HepG2 (cell line): ENCODE measurements around the gene JHY. TPM values are rescaled to one million over a fixed set of nuclear protein-coding genes. Genes with fewer than 3 reads are reported as not detected.

Source experiments
- ATAC-seq: fragments of 200-7000 bp; cut with Tn5 transposase; 3 replicates; pipeline ENCODE4 v1.9.1; 2020; ENCODE audit warnings: mild to moderate bottlenecking, moderate library complexity
- Bru-seq: library from RNA; stranded (reverse); fragments of 400-500 nt; gene quantifications from one replicate; lab custom pipeline; 2021; lab: Mats Ljungman, UMichigan
- BruChase-seq, 2 experiments: library from RNA; stranded (reverse); fragments of 400-500 nt; gene quantifications; one replicate each; lab custom pipeline; 2021; lab: Mats Ljungman, UMichigan
- BruUV-seq: library from RNA; stranded (reverse); fragments of 400-500 nt; replicated peaks from 2 replicates; lab custom pipeline; 2021; lab: Mats Ljungman, UMichigan
- CTCF ChIA-PET: fragments of 300-600 bp; formaldehyde crosslinking; extraction: SDS; loops from one replicate; lab custom pipeline; 2021; ENCODE audit warnings: low total read pairs, inconsistent platforms, low intra/inter-chr PET ratio; lab: Yijun Ruan, JAX
- POLR2A ChIA-PET: fragments of 350-600 bp; sonication (Branson Sonifier 250); formaldehyde crosslinking; loops from one replicate; lab custom pipeline; 2020; ENCODE audit warnings: antibody characterized with exemption, inconsistent platforms; lab: Yijun Ruan, JAX
- DNase-seq: peaks from one replicate; pipeline ENCODE4 v3.0.0-alpha.2; 2015; ENCODE audit warnings: low spot score
- FAIRE-seq: peaks from 3 replicates; lab custom pipeline; 2011; peaks lifted over from hg19 to GRCh38; lab: Jason Lieb, UNC
- H2AFZ ChIP-seq: one replicate; pipeline ENCODE4 v1.6.1; 2011; ENCODE audit warnings: low read length, inconsistent platforms
- H3K27ac ChIP-seq: fragments of 300-600 bp; 3 replicates; pipeline ENCODE4 v1.8.0; 2011; ENCODE audit warnings: mixed run types, mild to moderate bottlenecking, mixed read lengths, low read length, inconsistent platforms; ENCODE audit not compliant: insufficient read depth; ENCODE audit errors: extremely low read length
- H3K27me3 ChIP-seq, 2 experiments: fragments of 200-600 bp in 1 of 2; 2 replicates in 1 of 2; 3 replicates in 1 of 2; pipeline versions ENCODE4 v1.6.0 to v1.8.0; 2011; ENCODE audit warnings: low read length in 2 of 2, mild to moderate bottlenecking in 2 of 2, moderate library complexity in 2 of 2, inconsistent platforms in 1 of 2; ENCODE audit not compliant: insufficient read depth in 2 of 2, control insufficient read depth in 1 of 2
- H3K36me3 ChIP-seq, 2 experiments: fragments of 200-600 bp in 1 of 2; replicated peaks in 1 of 2; 2 replicates in 1 of 2; 3 replicates in 1 of 2; pipeline versions ENCODE4 v1.5.1 to v1.8.0; 2011; ENCODE audit warnings: low read length in 2 of 2, inconsistent platforms in 1 of 2; ENCODE audit not compliant: insufficient read depth in 2 of 2, control insufficient read depth in 1 of 2
- H3K4me1 ChIP-seq: 2 replicates; pipeline ENCODE4 v1.5.1; 2012; ENCODE audit warnings: low read length, inconsistent platforms; ENCODE audit not compliant: insufficient read depth
- H3K4me2 ChIP-seq: 2 replicates; pipeline ENCODE4 v1.6.0; 2011; ENCODE audit warnings: low read depth, low read length, inconsistent platforms
- H3K4me3 ChIP-seq, 3 experiments: fragments of 200-600 bp in 1 of 3; sonication (generic), shearing (Covaris generic) in 1 of 3; replicated peaks in 1 of 3; 2 replicates each; pipeline ENCODE4 v1.5.1; 2011 to 2016; ENCODE audit warnings: low read length in 3 of 3, inconsistent platforms in 2 of 3, low read depth in 2 of 3, mild to moderate bottlenecking in 2 of 3, control low read depth in 1 of 3, mixed read lengths in 1 of 3; ENCODE audit not compliant: insufficient read depth in 1 of 3
- H3K79me2 ChIP-seq: one replicate; pipeline ENCODE4 v1.6.1; 2011; ENCODE audit warnings: low read length, inconsistent platforms; ENCODE audit not compliant: insufficient read depth
- H3K9ac ChIP-seq: 2 replicates; pipeline ENCODE4 v1.6.0; 2011; ENCODE audit warnings: mild to moderate bottlenecking, low read depth, low read length, inconsistent platforms; ENCODE audit not compliant: insufficient read depth
- H3K9me3 ChIP-seq: 2 replicates; pipeline ENCODE4 v1.5.1; 2012; ENCODE audit warnings: mild to moderate bottlenecking, low read length
- H4K20me1 ChIP-seq: 2 replicates; pipeline ENCODE4 v1.6.0; 2011; ENCODE audit warnings: inconsistent platforms, mild to moderate bottlenecking, low read length, moderate library complexity; ENCODE audit not compliant: insufficient read depth
- ADNP ChIP-seq: sonication (generic); formaldehyde crosslinking; IDR thresholded peaks from 2 replicates; pipeline ENCODE4 v1.4.0; 2020; ENCODE audit warnings: missing genetic modification reagents
- CEBPB ChIP-seq: IDR thresholded peaks from 2 replicates; pipeline ENCODE4 v1.6.1; 2011; ENCODE audit warnings: low read depth, low read length, improper control_type of control experiment, borderline replicate concordance
- GATAD2A ChIP-seq: IDR thresholded peaks from 2 replicates; pipeline ENCODE4 v1.6.1; 2016
- RFX1 ChIP-seq: fragments of 450-650 bp; IDR thresholded peaks from 2 replicates; pipeline ENCODE4 v1.6.1; 2017
- SIN3B ChIP-seq: fragments of 150-350 bp; IDR thresholded peaks from 2 replicates; pipeline ENCODE4 v1.6.1; 2014; ENCODE audit warnings: low read length
- SMARCE1 ChIP-seq: fragments of 450-650 bp; IDR thresholded peaks from 2 replicates; pipeline ENCODE4 v1.6.1; 2017; ENCODE audit warnings: borderline replicate concordance
- ZBTB26 ChIP-seq: IDR thresholded peaks from 2 replicates; pipeline ENCODE4 v1.6.1; 2016; ENCODE audit warnings: missing compliant biosample characterization, missing genetic modification reagents, borderline replicate concordance
- ZNF264 ChIP-seq: sonication (generic); formaldehyde crosslinking; IDR thresholded peaks from 2 replicates; pipeline ENCODE4 v1.4.0; 2020; ENCODE audit warnings: missing genetic modification reagents
- ZNF326 ChIP-seq: sonication (generic); formaldehyde crosslinking; IDR thresholded peaks from 2 replicates; pipeline ENCODE4 v1.4.0; 2020; ENCODE audit warnings: missing genetic modification reagents, borderline replicate concordance
- ZNF367 ChIP-seq: sonication (generic); formaldehyde crosslinking; IDR thresholded peaks from 2 replicates; pipeline ENCODE4 v1.4.0; 2020; ENCODE audit warnings: missing genetic modification reagents, borderline replicate concordance
- ZNF546 ChIP-seq: sonication (generic); formaldehyde crosslinking; conservative IDR thresholded peaks from 2 replicates; pipeline ENCODE4 v1.8.1; 2023; ENCODE audit warnings: mild to moderate bottlenecking, missing genetic modification reagents
- ZNF737 ChIP-seq: sonication (generic); formaldehyde crosslinking; IDR thresholded peaks from 2 replicates; pipeline ENCODE4 v1.5.0; 2020; ENCODE audit warnings: missing genetic modification reagents, mild to moderate bottlenecking, borderline replicate concordance
- WGBS: methylation state at CpG from one replicate; pipeline ENCODE4 v1.1.6; 2017; ENCODE audit warnings: low lambda C conversion rate; 5-methylcytosine and 5-hydroxymethylcytosine counted together
- in situ Hi-C: cut with HindIII; loops from 2 replicates; pipeline ENCODE4 v1.10.0; 2017; ENCODE audit warnings: low pct_unique_long_range_greater_than_20kb; ENCODE audit not compliant: extremely low pct_ligation_motif_present
- intact Hi-C: fragments of 100-400 bp; cut with micrococcal nuclease; formaldehyde crosslinking; loops from one replicate; pipeline ENCODE4 v1.10.0; 2022; ENCODE audit not compliant: unreplicated experiment
- long read RNA-seq, 2 experiments: library from RNA in 1 of 2; library from polyadenylated mRNA in 1 of 2; stranded (forward) in 1 of 2; unstranded in 1 of 2; transcript quantifications; one replicate each; pipeline ENCODE4 v2.0.0, GENCODE V29; 2019 to 2022
- polyA minus RNA-seq, 3 experiments: library from RNA; depleted of rRNA, polyadenylated mRNA; stranded (reverse); fragments of >200 nt; gene quantifications; 2 replicates each; pipeline ENCODE4 v1.2.3, GENCODE V29; 2011; ENCODE audit warnings: low replicate concordance in 1 of 3
- polyA plus RNA-seq, 8 experiments: library from polyadenylated mRNA; depleted of rRNA in 3 of 8; stranded (reverse) in 7 of 8; unstranded in 1 of 8; fragments of >200 nt; fragmentation: Illumina TruSeq in 4 of 8; extraction: Trizol in 4 of 8; gene quantifications; 2 replicates each; pipeline versions ENCODE4 v1.2.1 to v1.2.3, GENCODE V29; 2011 to 2016; ENCODE audit warnings: low read depth in 4 of 8, missing spikeins in 1 of 8, mixed read lengths in 1 of 8; ENCODE audit not compliant: insufficient read depth in 1 of 8
- total RNA-seq, 5 experiments: library from RNA; depleted of rRNA; stranded (reverse); fragments of >200 nt; fragmentation: Illumina TruSeq; extraction: Trizol; gene quantifications; 2 replicates each; pipeline ENCODE4 v1.2.3, GENCODE V29; 2016; ENCODE audit warnings: low read depth in 1 of 5
- TF ChIP-seq, protein P1 (sequence below): sonication (generic); formaldehyde crosslinking; conservative IDR thresholded peaks from 2 replicates; pipeline ENCODE4 v1.5.0; 2020; ENCODE audit warnings: missing genetic modification reagents

The JHY gene
- total RNA-seq (2016; rRNA removed; fragmentation: Illumina TruSeq; extraction: Trizol): not detected in 2 replicates
- not detected in 2 replicates for total RNA-seq (2016; cell fraction: cytosol; rRNA removed; fragmentation: Illumina TruSeq; extraction: Trizol; ENCODE audit: low read depth)
- not detected in 2 replicates for total RNA-seq (2016; cell fraction: insoluble cytoplasmic fraction; rRNA removed; fragmentation: Illumina TruSeq; extraction: Trizol)
- not detected in 2 replicates for total RNA-seq (2016; cell fraction: membrane; rRNA removed; fragmentation: Illumina TruSeq; extraction: Trizol)
- total RNA-seq (2016; cell fraction: nucleus; rRNA removed; fragmentation: Illumina TruSeq; extraction: Trizol): not detected in 2 replicates
- not detected in 2 replicates for polyA plus RNA-seq (2011; rRNA removed)
- polyA plus RNA-seq (2011; cell fraction: cytosol; rRNA removed): not detected in 2 replicates
- not detected in 2 replicates for polyA plus RNA-seq (2011; cell fraction: nucleus; rRNA removed)
- polyA plus RNA-seq (2012): not detected in 2 replicates
- polyA plus RNA-seq (2016; cell fraction: cytosol; fragmentation: Illumina TruSeq; extraction: Trizol; ENCODE audit: low read depth): not detected in 2 replicates
- not detected in 2 replicates for polyA plus RNA-seq (2016; cell fraction: insoluble cytoplasmic fraction; fragmentation: Illumina TruSeq; extraction: Trizol; ENCODE audit: low read depth)
- not detected in 2 replicates for polyA plus RNA-seq (2016; cell fraction: membrane; fragmentation: Illumina TruSeq; extraction: Trizol; ENCODE audit: low read depth)
- not detected in 2 replicates for polyA plus RNA-seq (2016; cell fraction: nucleus; fragmentation: Illumina TruSeq; extraction: Trizol; ENCODE audit: insufficient read depth, low read depth)
- polyA minus RNA-seq (2011; rRNA and poly(A)+ RNA removed; ENCODE audit: low replicate concordance): 0.33 TPM in 1 of 2 replicates, not detected in the other
- not detected in 2 replicates for polyA minus RNA-seq (2011; cell fraction: cytosol; rRNA and poly(A)+ RNA removed)
- not detected in 2 replicates for polyA minus RNA-seq (2011; cell fraction: nucleus; rRNA and poly(A)+ RNA removed)
- percentile 6 among the genes with signal in this experiment for Bru-seq, nascent RNA
- BruChase-seq, experiment 1, labeled RNA remaining after a 6-hour chase: percentile 2 among the genes with signal in this experiment
- BruChase-seq, experiment 2, labeled RNA remaining after a 2-hour chase: percentile 9 among the genes with signal in this experiment
- long read RNA-seq, experiment 1: 0 reads
- long read RNA-seq, experiment 2: 0 reads

DNA sequence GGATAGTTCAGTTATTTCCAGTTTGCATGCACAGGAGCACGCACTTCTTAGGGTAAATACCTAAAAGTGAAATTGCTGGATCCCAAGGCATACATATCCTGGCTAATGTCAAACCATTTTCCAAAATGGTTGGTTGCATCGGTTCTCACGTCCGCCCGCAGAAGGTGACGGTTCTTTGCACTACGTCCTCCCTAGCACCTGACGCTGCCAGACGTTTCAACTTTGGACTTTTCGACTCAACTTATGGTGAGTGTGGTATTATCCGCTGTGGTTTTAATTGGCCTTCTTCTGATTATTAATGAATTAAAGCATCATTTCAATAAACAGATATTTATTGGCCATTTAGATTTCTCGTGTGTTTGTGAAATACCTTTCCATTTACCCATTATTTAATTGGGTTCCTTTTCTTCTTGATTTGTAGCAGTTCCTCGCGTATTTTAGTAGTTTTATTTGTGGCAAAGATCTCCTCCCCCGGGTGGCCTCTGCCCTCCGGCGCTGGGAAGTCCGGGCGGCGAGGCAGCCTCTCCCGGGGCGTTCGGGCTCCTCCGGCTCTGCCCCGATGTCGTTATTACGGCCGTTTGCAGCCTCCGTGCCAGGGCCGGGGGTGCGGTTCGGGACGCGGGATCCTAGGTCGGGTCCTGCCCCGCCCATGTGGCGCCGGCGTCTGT is at the start of gene JHY:
JHY (plus strand) TSS at position 571 of the 668 bp plus-strand sequence. CDS start 3,091 bp downstream, outside the sequence.
- H3K4me1 ChIP-seq: no peaks in the 10 kb centered on the region
- peak within 1 kb of the TSS; percentile 60 for H3K4me2 ChIP-seq
- no peak for TF ChIP-seq ZBTB26 (CRISPR knock-in tag)
- TF ChIP-seq ADNP (CRISPR knock-in tag): no peak
- TF ChIP-seq ZNF326 (CRISPR knock-in tag): no peak
- no peak for TF ChIP-seq ZNF367 (CRISPR knock-in tag)
- no peak for TF ChIP-seq ZNF264
- no peak for TF ChIP-seq CEBPB
- no peak for TF ChIP-seq ZNF737
- TF ChIP-seq RFX1: no peak
- TF ChIP-seq GATAD2A (CRISPR knock-in tag): no peak
- TF ChIP-seq, protein P1, sequence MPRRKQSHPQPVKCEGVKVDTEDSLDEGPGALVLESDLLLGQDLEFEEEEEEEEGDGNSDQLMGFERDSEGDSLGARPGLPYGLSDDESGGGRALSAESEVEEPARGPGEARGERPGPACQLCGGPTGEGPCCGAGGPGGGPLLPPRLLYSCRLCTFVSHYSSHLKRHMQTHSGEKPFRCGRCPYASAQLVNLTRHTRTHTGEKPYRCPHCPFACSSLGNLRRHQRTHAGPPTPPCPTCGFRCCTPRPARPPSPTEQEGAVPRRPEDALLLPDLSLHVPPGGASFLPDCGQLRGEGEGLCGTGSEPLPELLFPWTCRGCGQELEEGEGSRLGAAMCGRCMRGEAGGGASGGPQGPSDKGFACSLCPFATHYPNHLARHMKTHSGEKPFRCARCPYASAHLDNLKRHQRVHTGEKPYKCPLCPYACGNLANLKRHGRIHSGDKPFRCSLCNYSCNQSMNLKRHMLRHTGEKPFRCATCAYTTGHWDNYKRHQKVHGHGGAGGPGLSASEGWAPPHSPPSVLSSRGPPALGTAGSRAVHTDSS: no peak
- no peak for TF ChIP-seq SIN3B
- no peak for TF ChIP-seq ZNF546 (CRISPR knock-in tag)
- TF ChIP-seq SMARCE1: no peak
- TF ChIP-seq, all 625 proteins: peak for 0
- H3K9ac ChIP-seq: no peak within 1 kb of the TSS
- no peak within 1 kb of the TSS for H3K27ac ChIP-seq
- no peaks in the 10 kb centered on the region for H3K9me3 ChIP-seq
- FAIRE-seq: no peak
- in situ Hi-C loops (no loop called here), intact Hi-C loops (no loop called here)
- H4K20me1 ChIP-seq: no peaks in the 10 kb centered on the region
- H3K4me3 ChIP-seq: peak within 1 kb of the TSS; percentile 26 to 55 (median 47); a peak in 3 of 6 replicates
- ATAC-seq: no peak
- H3K79me2 ChIP-seq: no peaks in the 10 kb centered on the region
- no TSS peak for BruUV-seq
- no peak for DNase-seq
- POLR2A ChIA-PET: no interaction called here
- H3K36me3 ChIP-seq: no peaks in the 10 kb centered on the region
- CTCF ChIA-PET: no interaction called here
- peaks cover 0 to 37% of the 10 kb centered on the region in 2 experiments; a peak in 2 of 5 replicates for H3K27me3 ChIP-seq
- H2AFZ ChIP-seq: peak within 1 kb of the TSS; percentile 15
- WGBS: 47% methylated on average over 38 of the region's 39 CpGs
